Hepatocyte (in vitro differentiated cells): Measurements from ENCODE around the gene GJD4.

ENCODE experiments used
- CTCF ChIP-seq: fragments of 200-600 bp; sonication (generic); IDR thresholded peaks from 2 replicates; pipeline ENCODE4 v1.5.1; 2016; ENCODE audit warnings: antibody characterized with exemption, mild to moderate bottlenecking; ENCODE audit not compliant: poor library complexity
- EZH2 ChIP-seq: fragments of 200-600 bp; sonication (generic); IDR thresholded peaks from 2 replicates; pipeline ENCODE4 v1.6.1; 2016; ENCODE audit warnings: antibody characterized with exemption, mild to moderate bottlenecking, borderline replicate concordance
- EZH2phosphoT487 ChIP-seq: fragments of 200-600 bp; sonication (generic); IDR thresholded peaks from one replicate; pipeline ENCODE4 v1.6.1; 2018; ENCODE audit warnings: antibody characterized with exemption, mild to moderate bottlenecking, low read depth, moderate library complexity; ENCODE audit not compliant: unreplicated experiment, severe bottlenecking

GRCh38 chr10:35606430-35606829 lies 1.3 kb downstream of the GJD4 start:
- no peak for TF ChIP-seq CTCF
- TF ChIP-seq EZH2, result no peak
- no peak for TF ChIP-seq EZH2phosphoT487
